CD4-positive, CD25-positive, alpha-beta regulatory T cell (primary cell): ENCODE results near the gene SLC27A3. TPM values are rescaled to one million over a fixed set of nuclear protein-coding genes. Genes with fewer than 3 reads are reported as not detected.
A peak's percentile ranks its signal among the peaks of the same experiment; 100 is the strongest.

Experiments
- ATAC-seq, 2 donors: fragments of 150-1000 bp; cut with Tn5 transposase; one replicate each; pipeline ENCODE4 v1.10.0; 2021; ENCODE audit warnings: low read depth in 2 of 2, moderate number of reproducible peaks in 2 of 2, moderate library complexity in 1 of 2
- DNase-seq, 3 donors: peaks; one replicate each; pipeline versions ENCODE4 v3.0.0 to v3.0.0-alpha.2; 2012 to 2022; ENCODE audit warnings: mixed read lengths in 1 of 3
- H3K27ac ChIP-seq: one replicate; pipeline ENCODE4 v1.7.0; 2013; ENCODE audit warnings: mild to moderate bottlenecking, low read length; ENCODE audit not compliant: insufficient read depth, poor library complexity, severe bottlenecking
- H3K27me3 ChIP-seq: one replicate; pipeline ENCODE4 v1.7.0; 2013; ENCODE audit warnings: low read length; ENCODE audit not compliant: control insufficient read depth, insufficient read depth
- H3K36me3 ChIP-seq: one replicate; pipeline ENCODE4 v1.7.0; 2013; ENCODE audit warnings: mild to moderate bottlenecking, low read length, moderate library complexity; ENCODE audit not compliant: control insufficient read depth, insufficient read depth
- H3K4me1 ChIP-seq: 2 replicates; pipeline ENCODE4 v1.7.0; 2013; ENCODE audit warnings: mild to moderate bottlenecking, low read length; ENCODE audit not compliant: insufficient read depth, control insufficient read depth, poor library complexity, severe bottlenecking
- H3K4me3 ChIP-seq: one replicate; pipeline ENCODE4 v1.7.0; 2013; ENCODE audit warnings: low read depth, mild to moderate bottlenecking, low read length, moderate library complexity
- H3K9me3 ChIP-seq, 2 experiments: 1 replicate in 1 of 2; 2 replicates in 1 of 2; pipeline ENCODE4 v1.7.0; 2013; ENCODE audit warnings: low read length in 2 of 2, mild to moderate bottlenecking in 1 of 2, moderate library complexity in 1 of 2; ENCODE audit not compliant: control insufficient read depth in 2 of 2
- H3K27ac Mint-ChIP-seq, 3 donors: one replicate each; pipeline ENCODE4 v1.8.0; 2020 to 2022; ENCODE audit warnings: mild to moderate bottlenecking in 3 of 3, mixed read lengths in 3 of 3, moderate library complexity in 2 of 3
- H3K27me3 Mint-ChIP-seq: one replicate; pipeline ENCODE4 v1.8.0; 2022; ENCODE audit warnings: mild to moderate bottlenecking, mixed read lengths
- H3K36me3 Mint-ChIP-seq: one replicate; pipeline ENCODE4 v1.8.0; 2020; ENCODE audit warnings: mixed read lengths
- H3K4me1 Mint-ChIP-seq, 4 donors: one replicate each; pipeline ENCODE4 v1.8.0; 2020 to 2022; ENCODE audit warnings: mixed read lengths in 4 of 4, mild to moderate bottlenecking in 1 of 4
- H3K4me3 Mint-ChIP-seq, 4 donors: one replicate each; pipeline ENCODE4 v1.8.0; 2020 to 2022; ENCODE audit warnings: mild to moderate bottlenecking in 4 of 4, mixed read lengths in 4 of 4, moderate library complexity in 3 of 4
- H3K9me3 Mint-ChIP-seq, 7 donors: one replicate each; pipeline ENCODE4 v1.8.0; 2020 to 2022; ENCODE audit warnings: mixed read lengths in 7 of 7, mild to moderate bottlenecking in 3 of 7, moderate library complexity in 2 of 7
- polyA plus RNA-seq, 4 donors: library from polyadenylated mRNA; unstranded; fragments of 300-500 nt; fragmentation: Illumina TruSeq; gene quantifications; one replicate each; pipeline ENCODE4 v1.2.3, GENCODE V29; 2021
- total RNA-seq: library from RNA; stranded (reverse); gene quantifications from one replicate; pipeline ENCODE4 v1.2.3, GENCODE V29; 2022

SLC27A3 gene
- total and polyA plus RNA-seq, 5 donors from 2014 or later = 5.4 to 8.3 (median 6.2) TPM

DNA sequence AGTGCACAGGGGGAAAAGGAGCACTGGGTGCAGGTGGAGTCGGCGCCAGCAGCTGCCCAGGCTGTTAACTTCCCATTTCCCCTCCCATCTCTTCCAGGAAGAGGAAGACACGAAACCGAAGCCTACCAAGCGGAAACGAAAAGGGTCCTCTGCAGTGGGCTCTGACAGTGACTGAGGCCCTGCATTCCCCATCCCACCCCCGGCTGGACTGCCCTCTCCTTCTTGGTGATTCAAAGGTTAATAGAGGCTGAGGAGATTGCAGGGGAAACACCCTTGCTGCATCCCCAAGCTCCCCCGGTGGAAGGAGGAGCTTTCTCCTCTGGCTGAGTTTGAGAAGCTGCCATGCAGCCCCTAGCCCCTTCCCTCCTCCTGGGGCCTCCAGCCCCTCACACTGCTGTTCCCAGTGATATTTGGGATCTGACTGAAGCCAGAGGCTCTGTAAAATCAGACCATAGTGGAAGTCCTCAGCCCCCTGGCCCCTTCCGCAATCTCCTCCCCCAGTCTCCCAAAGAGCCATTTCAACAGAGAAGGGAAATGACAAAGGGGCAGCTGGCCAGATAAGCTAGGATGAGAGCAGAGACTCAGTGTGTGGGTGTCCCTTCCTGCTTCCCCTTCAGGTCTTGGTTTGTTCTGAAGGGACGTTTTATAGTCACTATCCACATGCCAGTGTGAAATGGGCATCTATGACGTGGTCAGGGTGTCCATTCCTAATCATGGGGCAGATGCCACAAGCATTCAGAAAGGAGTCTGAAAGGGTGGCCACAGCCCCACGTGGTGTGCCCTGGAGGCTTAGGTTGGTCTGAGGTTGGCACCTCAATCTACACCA is 1.9 kb upstream of the SLC27A3 start:
- Mint-ChIP-seq H3K9me3 (no peaks in the 10 kb centered on the region), H3K27ac (peak overlapping the region in 1 of 3 donors; percentile 75), H3K27me3 (no peaks in the 10 kb centered on the region), H3K4me1 (peaks cover 0 to 25% (median 2%) of the 10 kb centered on the region in 4 donors), H3K36me3 (peaks cover 15% of the 10 kb centered on the region), H3K4me3 (peak overlapping the region; percentile 58 to 88 (median 78))
- Histone ChIP-seq H3K4me1 (peaks cover 19% of the 10 kb centered on the region), H3K27me3 (no peaks in the 10 kb centered on the region), H3K27ac (no peak overlapping the region), H3K36me3 (peaks cover 27% of the 10 kb centered on the region), H3K4me3 (no peak overlapping the region), H3K9me3 (no peaks in the 10 kb centered on the region)
- ATAC-seq (no peak), DNase-seq (no peak)

DNA sequence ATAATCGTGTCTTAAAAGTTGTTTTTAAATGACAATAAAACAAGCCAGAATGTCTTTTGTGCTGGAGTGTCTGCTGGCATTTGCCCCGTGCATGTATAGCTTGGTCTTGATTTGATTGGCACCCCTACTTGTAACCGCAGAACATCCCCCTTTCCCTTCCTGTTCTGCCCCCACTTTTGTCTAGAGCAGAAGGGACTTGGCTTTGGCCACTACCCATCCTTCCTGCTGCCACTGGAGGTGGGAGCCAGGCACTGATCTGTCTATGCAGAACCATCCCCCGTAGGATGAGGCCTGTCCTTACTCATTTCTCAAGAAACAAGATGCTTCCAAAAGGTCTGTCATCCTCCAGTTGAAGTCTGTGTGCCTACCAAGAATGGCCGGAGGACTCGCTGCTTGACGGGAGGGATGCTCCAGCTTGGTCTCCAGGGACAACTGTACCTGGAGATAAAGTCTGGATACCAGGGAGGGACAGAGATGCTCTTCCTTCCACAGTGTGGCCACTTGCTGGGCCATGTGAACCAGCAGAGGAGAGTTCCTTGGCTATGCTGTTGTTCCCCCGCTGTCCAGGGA is 1.1 kb upstream of the SLC27A3 start:
- no peak overlapping the region for H3K4me3 ChIP-seq
- H3K27ac ChIP-seq = no peak overlapping the region
- peak overlapping the region; percentile 75 to 92 (median 77) for H3K27ac Mint-ChIP-seq
- H3K4me3 Mint-ChIP-seq = peak overlapping the region; percentile 69 to 88 (median 85)
- peaks cover 0 to 25% (median 2%) of the 10 kb centered on the region in 4 donors for H3K4me1 Mint-ChIP-seq
- peaks cover 19% of the 10 kb centered on the region for H3K4me1 ChIP-seq
- DNase-seq (no peak), ATAC-seq (no peak)
- H3K9me3 ChIP-seq = no peaks in the 10 kb centered on the region
- H3K27me3 Mint-ChIP-seq = no peaks in the 10 kb centered on the region
- H3K27me3 ChIP-seq = no peaks in the 10 kb centered on the region
- peaks cover 7% of the 10 kb centered on the region for H3K36me3 Mint-ChIP-seq
- H3K9me3 Mint-ChIP-seq = no peaks in the 10 kb centered on the region
- H3K36me3 ChIP-seq = peaks cover 21% of the 10 kb centered on the region

DNA sequence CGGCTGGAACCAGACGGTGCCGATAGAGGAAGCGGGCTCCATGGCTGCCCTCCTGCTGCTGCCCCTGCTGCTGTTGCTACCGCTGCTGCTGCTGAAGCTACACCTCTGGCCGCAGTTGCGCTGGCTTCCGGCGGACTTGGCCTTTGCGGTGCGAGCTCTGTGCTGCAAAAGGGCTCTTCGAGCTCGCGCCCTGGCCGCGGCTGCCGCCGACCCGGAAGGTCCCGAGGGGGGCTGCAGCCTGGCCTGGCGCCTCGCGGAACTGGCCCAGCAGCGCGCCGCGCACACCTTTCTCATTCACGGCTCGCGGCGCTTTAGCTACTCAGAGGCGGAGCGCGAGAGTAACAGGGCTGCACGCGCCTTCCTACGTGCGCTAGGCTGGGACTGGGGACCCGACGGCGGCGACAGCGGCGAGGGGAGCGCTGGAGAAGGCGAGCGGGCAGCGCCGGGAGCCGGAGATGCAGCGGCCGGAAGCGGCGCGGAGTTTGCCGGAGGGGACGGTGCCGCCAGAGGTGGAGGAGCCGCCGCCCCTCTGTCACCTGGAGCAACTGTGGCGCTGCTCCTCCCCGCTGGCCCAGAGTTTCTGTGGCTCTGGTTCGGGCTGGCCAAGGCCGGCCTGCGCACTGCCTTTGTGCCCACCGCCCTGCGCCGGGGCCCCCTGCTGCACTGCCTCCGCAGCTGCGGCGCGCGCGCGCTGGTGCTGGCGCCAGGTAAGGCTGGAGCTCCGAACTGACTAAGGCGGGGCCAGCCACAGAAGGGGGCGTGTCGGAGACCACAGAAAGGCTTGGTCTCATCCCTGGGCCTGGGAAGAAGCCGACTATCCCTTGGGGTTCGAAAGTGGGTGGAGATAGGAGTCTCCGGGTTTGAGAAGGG is 486 bp downstream of the SLC27A3 start:
- DNase-seq (peak; percentile 57 to 69 (median 59)), ATAC-seq (peak; percentile 64 to 68)
- Histone ChIP-seq H3K4me1 (peaks cover 19% of the 10 kb centered on the region), H3K36me3 (peaks cover 16% of the 10 kb centered on the region), H3K9me3 (no peaks in the 10 kb centered on the region), H3K4me3 (peak overlapping the region; percentile 58), H3K27me3 (no peaks in the 10 kb centered on the region), H3K27ac (peak overlapping the region; percentile 61)
- Mint-ChIP-seq H3K4me3 (peak overlapping the region; percentile 83 to 92 (median 88)), H3K9me3 (no peaks in the 10 kb centered on the region), H3K27me3 (no peaks in the 10 kb centered on the region), H3K27ac (peak overlapping the region; percentile 20 to 38 (median 32)), H3K4me1 (peaks cover 0 to 25% (median 2%) of the 10 kb centered on the region in 4 donors), H3K36me3 (no peaks in the 10 kb centered on the region)

DNA sequence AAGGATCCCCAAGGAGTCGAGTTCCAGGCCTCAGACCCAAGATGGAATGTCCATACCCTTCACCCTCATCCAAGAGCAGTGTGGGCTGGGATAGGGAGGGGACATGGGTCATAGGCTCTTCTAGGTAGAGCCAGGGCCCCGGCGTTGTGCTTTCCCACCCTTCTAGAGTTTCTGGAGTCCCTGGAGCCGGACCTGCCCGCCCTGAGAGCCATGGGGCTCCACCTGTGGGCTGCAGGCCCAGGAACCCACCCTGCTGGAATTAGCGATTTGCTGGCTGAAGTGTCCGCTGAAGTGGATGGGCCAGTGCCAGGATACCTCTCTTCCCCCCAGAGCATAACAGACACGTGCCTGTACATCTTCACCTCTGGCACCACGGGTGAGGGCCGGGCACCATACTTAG is 1.1 kb downstream of the SLC27A3 start:
- no peaks in the 10 kb centered on the region for H3K27me3 ChIP-seq
- Mint-ChIP-seq H3K27me3 (no peaks in the 10 kb centered on the region), H3K4me3 (peak overlapping the region; percentile 78 to 88 (median 86)), H3K27ac (peak overlapping the region in 2 of 3 donors; percentile 38 to 48), H3K36me3 (no peaks in the 10 kb centered on the region), H3K9me3 (no peaks in the 10 kb centered on the region), H3K4me1 (peaks cover 0 to 25% (median 2%) of the 10 kb centered on the region in 4 donors)
- peak overlapping the region; percentile 58 for H3K4me3 ChIP-seq
- peak overlapping the region; percentile 61 for H3K27ac ChIP-seq
- H3K36me3 ChIP-seq = peaks cover 13% of the 10 kb centered on the region
- ATAC-seq (no peak), DNase-seq (no peak)
- no peaks in the 10 kb centered on the region for H3K9me3 ChIP-seq
- H3K4me1 ChIP-seq = peaks cover 19% of the 10 kb centered on the region

DNA sequence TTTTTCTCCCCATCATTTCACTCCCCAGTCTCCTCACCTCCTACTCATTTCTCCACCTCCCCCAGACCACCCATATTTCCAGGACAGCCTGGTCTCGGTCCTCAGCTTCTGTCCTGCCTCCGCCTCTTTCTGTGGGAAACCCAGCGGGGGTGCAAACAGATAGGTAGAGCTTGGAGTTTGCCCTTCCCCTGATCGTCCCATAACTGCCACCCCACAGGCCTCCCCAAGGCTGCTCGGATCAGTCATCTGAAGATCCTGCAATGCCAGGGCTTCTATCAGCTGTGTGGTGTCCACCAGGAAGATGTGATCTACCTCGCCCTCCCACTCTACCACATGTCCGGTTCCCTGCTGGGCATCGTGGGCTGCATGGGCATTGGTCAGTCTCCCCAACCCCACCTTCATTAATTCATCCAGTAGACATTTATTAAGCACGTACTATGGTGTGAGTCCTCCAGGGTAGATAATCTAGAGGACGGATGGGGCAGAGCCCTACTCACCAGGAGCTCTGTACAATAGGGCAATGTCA is 1.7 kb downstream of the SLC27A3 start:
- Histone ChIP-seq H3K4me3 (no peak overlapping the region), H3K27ac (no peak overlapping the region), H3K27me3 (no peaks in the 10 kb centered on the region), H3K9me3 (no peaks in the 10 kb centered on the region), H3K4me1 (peaks cover 19% of the 10 kb centered on the region), H3K36me3 (peaks cover 9% of the 10 kb centered on the region)
- Mint-ChIP-seq H3K9me3 (no peaks in the 10 kb centered on the region), H3K27ac (peak overlapping the region in 2 of 3 donors; percentile 44 to 60), H3K4me3 (peak overlapping the region; percentile 78 to 88 (median 86)), H3K27me3 (no peaks in the 10 kb centered on the region), H3K36me3 (no peaks in the 10 kb centered on the region), H3K4me1 (peaks cover 0 to 25% (median 2%) of the 10 kb centered on the region in 4 donors)
- DNase-seq = no peak
- no peak for ATAC-seq

DNA sequence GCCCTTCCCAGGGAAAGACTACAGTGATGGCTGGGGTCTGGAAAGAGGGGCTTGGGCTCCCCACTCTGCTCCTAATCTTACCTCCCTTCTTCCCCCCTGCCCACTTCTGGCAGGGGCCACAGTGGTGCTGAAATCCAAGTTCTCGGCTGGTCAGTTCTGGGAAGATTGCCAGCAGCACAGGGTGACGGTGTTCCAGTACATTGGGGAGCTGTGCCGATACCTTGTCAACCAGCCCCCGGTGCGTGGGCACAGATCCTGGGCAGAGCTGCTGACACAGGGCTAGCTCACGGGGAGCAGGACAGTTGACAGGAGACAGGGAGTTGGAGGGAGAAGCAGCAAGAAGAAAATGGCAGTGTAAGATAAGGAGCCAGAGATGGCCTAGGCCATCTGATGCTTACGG is 2.4 kb downstream of the SLC27A3 start:
- ATAC-seq (no peak), DNase-seq (no peak)
- Mint-ChIP-seq H3K27ac (peak overlapping the region in 2 of 3 donors; percentile 32 to 44), H3K27me3 (no peaks in the 10 kb centered on the region), H3K4me1 (peaks cover 0 to 25% (median 2%) of the 10 kb centered on the region in 4 donors), H3K4me3 (peak overlapping the region in 2 of 4 donors; percentile 21 to 87), H3K9me3 (no peaks in the 10 kb centered on the region), H3K36me3 (no peaks in the 10 kb centered on the region)
- Histone ChIP-seq H3K27ac (no peak overlapping the region), H3K9me3 (no peaks in the 10 kb centered on the region), H3K4me1 (peaks cover 19% of the 10 kb centered on the region), H3K27me3 (no peaks in the 10 kb centered on the region), H3K4me3 (no peak overlapping the region), H3K36me3 (peaks cover 8% of the 10 kb centered on the region)
